Measurements from ENCODE around the gene TMEM214.

TMEM214 gene

DNA sequence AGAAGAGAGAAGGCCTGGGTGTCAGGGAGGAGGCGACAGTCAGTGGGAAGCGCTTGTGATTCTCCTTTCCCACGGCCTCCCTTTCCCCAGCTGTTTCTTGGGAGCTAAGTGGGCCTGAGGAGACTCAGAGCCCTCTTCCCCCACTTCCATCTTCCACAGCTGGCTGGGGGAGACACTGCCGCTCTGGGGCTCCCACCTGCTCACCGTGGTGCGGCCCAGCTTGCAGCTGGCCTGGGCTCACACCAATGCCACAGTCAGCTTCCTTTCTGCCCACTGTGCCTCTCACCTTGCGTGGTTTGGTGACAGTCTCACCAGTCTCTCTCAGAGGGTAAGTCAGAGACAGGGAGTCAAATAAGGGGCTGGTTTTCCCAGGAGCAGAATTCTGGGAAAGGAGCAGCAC, 7.1 kb downstream of the TMEM214 start:
- DNase-seq (ENCODE audit: low spot score), result no peak

GRCh38 chr2:27040282-27040681, 7.5 kb downstream of the TMEM214 start:
- no peak for DNase-seq (ENCODE audit: low spot score)

DNA sequence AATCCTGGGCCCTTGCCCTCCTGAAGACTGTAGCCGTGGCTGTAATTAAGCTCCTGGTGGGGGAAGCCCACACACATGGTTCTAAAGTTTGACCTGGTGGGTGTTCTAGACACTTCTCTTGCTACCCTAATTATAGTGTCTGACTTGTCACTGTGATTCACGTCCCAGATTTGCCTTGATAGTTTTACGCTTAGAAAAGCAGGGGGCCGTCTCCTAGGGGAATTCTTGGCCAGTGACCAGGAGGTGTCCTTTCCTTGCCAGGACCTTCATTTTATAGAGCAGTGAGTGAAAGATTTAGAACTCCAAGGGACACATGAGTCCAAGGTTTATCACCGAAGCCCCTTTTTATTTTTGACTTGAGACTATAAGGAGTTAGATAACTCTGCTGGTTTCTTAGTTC, 9.0 kb downstream of the TMEM214 start:
- DNase-seq (ENCODE audit: low spot score), result no peak

DNA sequence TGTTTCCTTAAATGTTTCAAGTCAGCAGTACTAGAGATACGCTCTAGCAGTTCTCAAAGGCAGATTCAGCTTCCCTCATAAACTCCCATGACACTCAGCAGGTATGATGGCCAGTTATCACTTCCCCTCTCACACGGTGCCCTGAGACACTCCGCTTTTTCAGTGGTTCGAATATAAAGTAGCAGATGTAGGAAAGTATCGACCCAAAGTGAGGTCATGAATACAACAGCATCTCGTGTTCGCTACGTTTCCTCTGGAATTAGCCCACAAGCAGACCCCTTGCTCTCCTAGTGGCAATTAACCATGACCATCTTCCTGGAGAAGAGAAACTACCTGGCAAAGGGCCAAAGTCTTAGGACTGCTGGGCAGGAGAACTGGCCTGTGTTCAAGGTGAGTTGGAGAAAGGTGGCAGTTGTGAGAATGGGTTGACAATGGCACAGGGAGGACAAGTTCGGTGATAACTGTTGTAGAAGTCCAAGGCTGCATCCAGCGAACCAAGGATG, 9.4 kb downstream of the TMEM214 start:
- DNase-seq (ENCODE audit: low spot score), result peak; percentile 38

- DNase-seq (ENCODE audit: low spot score), result no peak
Observed at GRCh38 chr2:27042985-27043634, 10.3 kb downstream of the TMEM214 start.

GRCh38 chr2:27049422-27050280, 16.9 kb downstream of the TMEM214 start:
- DNase-seq (ENCODE audit: low spot score), result no peak

- DNase-seq (ENCODE audit: low spot score), result no peak
Observed at GRCh38 chr2:27050281-27050995, 17.7 kb downstream of the TMEM214 start.

- peak; percentile 97 for DNase-seq (ENCODE audit: low spot score)
Observed at GRCh38 chr2:27050996-27051901, 18.5 kb downstream of the TMEM214 start, which contains the start of gene AGBL5. Gene AGBL5 (plus strand): TSS chr2:27051668. CDS start chr2:27052959, 1,291 bp downstream.

- DNase-seq (ENCODE audit: low spot score), result peak; percentile 43
Observed at GRCh38 chr2:27051902-27052645, 19.3 kb downstream of the TMEM214 start.

DNA sequence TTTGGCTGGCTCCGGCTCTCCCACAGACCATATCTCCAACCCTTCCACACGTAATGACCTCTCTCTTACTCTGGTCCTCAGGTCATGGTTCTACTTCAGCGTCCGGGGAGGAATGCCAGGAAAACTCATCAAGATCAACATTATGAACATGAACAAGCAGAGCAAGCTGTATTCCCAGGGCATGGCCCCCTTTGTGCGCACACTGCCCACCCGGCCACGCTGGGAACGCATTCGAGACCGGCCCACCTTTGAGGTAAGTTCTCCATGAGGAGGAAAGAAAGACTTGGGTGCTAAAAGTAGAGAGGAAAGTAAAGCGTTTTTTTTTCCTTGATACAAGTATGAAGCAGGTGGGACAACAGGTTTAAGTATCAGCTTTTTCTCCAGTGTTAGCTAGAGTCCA, 20.6 kb downstream of the TMEM214 start:
- no peak for DNase-seq (ENCODE audit: low spot score)

GRCh38 chr2:27053776-27054175, 21.0 kb downstream of the TMEM214 start:
- no peak for DNase-seq (ENCODE audit: low spot score)

GRCh38 chr2:27054721-27055120, 22.0 kb downstream of the TMEM214 start:
- no peak for DNase-seq (ENCODE audit: low spot score)

- no peak for DNase-seq (ENCODE audit: low spot score)
Observed at GRCh38 chr2:27057184-27057583, 24.4 kb downstream of the TMEM214 start.

DNA sequence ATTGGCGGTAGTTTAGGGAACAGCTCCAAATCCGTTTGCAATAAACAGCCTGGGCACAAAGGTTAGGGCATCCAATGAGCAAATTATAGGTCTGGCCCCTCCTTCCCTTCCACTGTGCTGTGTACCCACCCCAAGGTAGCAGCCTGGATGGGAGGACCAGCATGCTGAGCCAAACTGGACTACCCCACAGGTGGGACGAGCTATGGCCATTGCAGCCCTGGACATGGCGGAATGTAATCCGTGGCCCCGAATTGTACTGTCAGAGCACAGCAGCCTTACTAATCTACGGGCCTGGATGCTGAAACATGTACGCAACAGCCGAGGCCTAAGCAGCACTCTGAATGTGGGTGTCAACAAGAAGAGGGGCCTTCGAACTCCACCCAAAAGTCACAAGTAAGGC, 25.4 kb downstream of the TMEM214 start:
- DNase-seq (ENCODE audit: low spot score), result no peak

- no peak for DNase-seq (ENCODE audit: low spot score)
Observed at GRCh38 chr2:27059141-27059820, 26.5 kb downstream of the TMEM214 start.

- no peak for DNase-seq (ENCODE audit: low spot score)
Observed at GRCh38 chr2:27060323-27060722, 27.6 kb downstream of the TMEM214 start.

DNA sequence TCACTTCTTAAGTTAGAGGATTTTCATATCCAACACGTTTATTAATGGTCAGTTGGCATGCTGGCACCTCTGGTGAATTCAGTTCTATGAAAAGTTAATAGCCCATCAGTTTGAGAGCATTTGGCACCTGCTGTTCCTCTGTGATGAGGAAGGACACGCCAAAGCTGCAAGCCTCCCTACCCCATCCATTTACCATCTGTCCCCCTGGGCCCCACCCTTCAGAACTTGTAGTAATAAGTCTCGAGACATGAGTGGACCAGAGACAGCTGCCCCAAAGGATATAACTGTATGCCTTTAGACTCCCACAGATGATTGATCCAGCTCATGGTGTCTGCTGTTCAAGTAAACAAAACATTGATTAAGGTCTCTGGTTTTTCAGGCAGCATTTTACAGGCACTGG, 32.4 kb downstream of the TMEM214 start:
- no peak for DNase-seq (ENCODE audit: low spot score)

DNA sequence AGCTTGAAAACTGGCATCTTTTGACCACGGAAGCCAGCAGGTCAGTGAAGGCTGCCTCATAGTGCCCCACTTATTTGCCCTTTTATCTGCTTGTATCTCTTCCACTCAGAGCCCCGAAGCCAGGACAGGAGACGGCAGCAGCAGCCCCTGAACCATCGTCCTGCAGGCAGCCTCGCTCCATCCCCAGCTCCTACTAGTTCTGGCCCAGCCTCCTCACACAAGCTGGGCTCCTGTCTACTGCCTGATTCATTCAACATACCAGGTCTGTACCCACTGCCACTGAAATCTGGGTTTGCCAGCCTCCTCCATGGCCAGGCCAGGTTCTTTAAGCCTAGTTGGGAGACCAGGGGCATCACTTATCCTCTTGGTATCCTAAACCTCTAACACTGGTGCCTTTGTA, 34.6 kb downstream of the TMEM214 start:
- DNase-seq (ENCODE audit: low spot score), result no peak

DNA sequence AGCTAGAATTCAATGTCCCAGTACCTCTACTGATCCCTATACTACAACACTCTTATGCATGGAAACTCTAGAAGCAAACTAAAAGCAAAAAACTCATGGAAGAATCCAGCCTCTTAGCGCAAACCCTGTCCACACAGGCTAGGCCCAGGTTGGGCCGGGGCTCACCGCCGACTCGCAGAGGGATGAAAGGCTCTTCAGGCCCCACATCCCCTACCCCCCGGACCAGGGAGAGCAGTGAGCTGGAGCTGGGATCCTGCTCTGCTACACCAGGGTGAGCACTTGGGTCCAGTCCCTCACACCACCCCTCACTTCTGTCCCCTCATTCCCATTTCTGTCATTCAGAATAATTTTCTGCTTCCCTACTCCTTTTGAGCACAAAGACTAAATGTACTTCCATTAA, 36.7 kb downstream of the TMEM214 start:
- DNase-seq (ENCODE audit: low spot score), result no peak

DNA sequence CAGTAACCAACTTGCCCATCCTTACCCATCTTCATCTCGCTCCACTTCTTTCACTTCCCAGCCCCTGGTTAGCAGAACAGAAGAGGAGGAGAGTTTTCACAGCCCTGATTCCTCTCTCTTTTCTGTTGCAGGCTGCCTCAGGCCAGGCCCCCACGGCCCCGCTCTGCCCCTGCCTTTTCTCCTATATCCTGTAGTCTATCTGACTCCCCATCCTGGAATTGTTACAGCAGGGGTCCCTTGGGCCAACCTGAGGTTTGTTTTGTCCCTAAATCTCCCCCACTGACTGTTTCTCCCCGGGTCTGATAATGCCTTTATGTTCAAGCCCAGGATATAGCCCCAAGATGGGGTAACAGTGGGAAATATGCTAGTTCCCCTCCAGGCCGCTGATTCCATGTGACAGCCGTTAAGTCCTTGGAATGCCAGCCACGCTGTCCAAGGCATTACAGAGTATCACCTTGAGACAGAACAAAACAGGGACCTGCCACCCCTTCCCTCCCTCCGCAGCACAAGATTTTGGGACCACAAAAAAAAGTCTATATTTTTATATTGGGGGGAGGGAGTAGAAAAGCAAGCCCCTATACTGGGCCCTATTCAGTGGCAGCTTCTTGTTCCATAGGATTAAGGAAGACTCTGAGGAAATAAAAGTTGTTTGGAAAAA, 37.3 kb downstream of the TMEM214 start:
- DNase-seq (ENCODE audit: low spot score), result no peak

All from NAMALWA (cell line).